Natural killer cell (primary cell): Measurements from ENCODE around the gene PARD3B. TPM values are rescaled to one million over a fixed set of nuclear protein-coding genes. Genes with fewer than 3 reads are reported as not detected.

Experiments
- ATAC-seq, 3 donors: fragments of 150-1000 bp in 2 of 3; fragments of 200-7000 bp in 1 of 3; cut with Tn5 transposase; 1 replicate in 1 of 3; 2 replicates in 2 of 3; pipeline ENCODE4 v1.10.0; 2021; ENCODE audit warnings: mild to moderate bottlenecking in 2 of 3, moderate library complexity in 2 of 3
- DNase-seq, 2 donors: peaks; one replicate each; pipeline versions ENCODE4 v3.0.0 to v3.0.0-alpha.2; 2013 to 2021; ENCODE audit warnings: mixed read lengths in 1 of 2
- H3K27ac ChIP-seq: one replicate; pipeline ENCODE4 v1.5.1; 2013; ENCODE audit warnings: mild to moderate bottlenecking, low read length
- H3K27me3 ChIP-seq: one replicate; pipeline ENCODE4 v1.6.1; 2013; ENCODE audit warnings: low read length; ENCODE audit not compliant: control insufficient read depth, insufficient read depth
- H3K36me3 ChIP-seq: one replicate; pipeline ENCODE4 v1.6.1; 2013; ENCODE audit warnings: low read length; ENCODE audit not compliant: control insufficient read depth, insufficient read depth
- H3K4me1 ChIP-seq: one replicate; pipeline ENCODE4 v1.6.1; 2013; ENCODE audit warnings: low read length; ENCODE audit not compliant: control insufficient read depth, insufficient read depth
- H3K4me3 ChIP-seq: one replicate; pipeline ENCODE4 v1.5.1; 2013; ENCODE audit warnings: low read length
- H3K9me3 ChIP-seq: one replicate; pipeline ENCODE4 v1.6.1; 2013; ENCODE audit warnings: low read length; ENCODE audit not compliant: control insufficient read depth, insufficient read depth
- H3K27ac Mint-ChIP-seq, 2 donors: one replicate each; pipeline ENCODE4 v1.8.0; 2022; ENCODE audit warnings: mild to moderate bottlenecking in 2 of 2, mixed read lengths in 2 of 2, moderate library complexity in 1 of 2
- H3K27me3 Mint-ChIP-seq, 2 donors: one replicate each; pipeline ENCODE4 v1.8.0; 2022; ENCODE audit warnings: low read depth in 2 of 2, mixed read lengths in 2 of 2
- H3K36me3 Mint-ChIP-seq: one replicate; pipeline ENCODE4 v1.8.0; 2022; ENCODE audit warnings: mixed read lengths
- H3K4me1 Mint-ChIP-seq, 2 donors: one replicate each; pipeline ENCODE4 v1.8.0; 2022; ENCODE audit warnings: mixed read lengths in 2 of 2
- H3K4me3 Mint-ChIP-seq: one replicate; pipeline ENCODE4 v1.8.0; 2022; ENCODE audit warnings: mild to moderate bottlenecking, moderate library complexity, mixed read lengths
- H3K9me3 Mint-ChIP-seq, 2 donors: one replicate each; pipeline ENCODE4 v1.8.0; 2022; ENCODE audit warnings: mixed read lengths in 2 of 2
- CTCF ChIP-seq: fragments of 200-600 bp; IDR thresholded peaks from one replicate; pipeline ENCODE4 v1.8.0; 2022; ENCODE audit warnings: antibody characterized with exemption
- WGBS: methylation state at CpG from one replicate; pipeline ENCODE4 v1.1.7; 2013; ENCODE audit warnings: missing lambda C conversion rate; ENCODE audit not compliant: insufficient coverage; 5-methylcytosine and 5-hydroxymethylcytosine counted together
- intact Hi-C: fragments of 100-400 bp; cut with micrococcal nuclease; formaldehyde crosslinking; loops from one replicate; pipeline ENCODE4 v1.14.2; 2022
- total RNA-seq, 4 donors: library from RNA; stranded (reverse); fragments of 120-200 nt in 1 of 4; gene quantifications; one replicate each; pipeline versions ENCODE4 v1.2.3 to v1.2.4, GENCODE V29; 2013 to 2022

Gene PARD3B
- total RNA-seq, 3 donors from 2014 or later (not counting 1 experiment from before 2014, with no cell fraction given), result 0.13 to 0.45 TPM; not detected in 1

- H3K9me3 Mint-ChIP-seq, result peaks cover 2 to 3% of the 10 kb centered on the region in 2 donors
- no peaks in the 10 kb centered on the region for H3K36me3 Mint-ChIP-seq
- Histone ChIP-seq H3K4me3 (no peak overlapping the region), H3K36me3 (no peaks in the 10 kb centered on the region), H3K27ac (no peak overlapping the region), H3K9me3 (no peaks in the 10 kb centered on the region), H3K27me3 (no peaks in the 10 kb centered on the region), H3K4me1 (no peaks in the 10 kb centered on the region)
- H3K4me3 Mint-ChIP-seq, result no peak overlapping the region
- ATAC-seq, result no peak
- no peak for TF ChIP-seq CTCF
- DNase-seq, result no peak
- WGBS, result 93% methylated on average over 2 of the region's 2 CpGs
- H3K4me1 Mint-ChIP-seq, result no peaks in the 10 kb centered on the region
- intact Hi-C loops, result no loop called here
- H3K27ac Mint-ChIP-seq, result no peak overlapping the region
- H3K27me3 Mint-ChIP-seq, result no peaks in the 10 kb centered on the region
Measured at GRCh38 chr2:204583773-204584172, 38.5 kb downstream of the PARD3B start.

GRCh38 chr2:204585930-204586329 is 40.7 kb downstream of the PARD3B start:
- no peaks in the 10 kb centered on the region for H3K36me3 ChIP-seq
- no peak for ATAC-seq
- H3K4me3 ChIP-seq, result no peak overlapping the region
- no peaks in the 10 kb centered on the region for H3K4me1 ChIP-seq
- no peaks in the 10 kb centered on the region for H3K27me3 ChIP-seq
- H3K9me3 Mint-ChIP-seq, result peaks cover 2 to 3% of the 10 kb centered on the region in 2 donors
- H3K27me3 Mint-ChIP-seq, result no peaks in the 10 kb centered on the region
- no peak overlapping the region for H3K27ac Mint-ChIP-seq
- H3K36me3 Mint-ChIP-seq, result no peaks in the 10 kb centered on the region
- 88% methylated on average over 1 of the region's 1 CpG for WGBS
- no peak for TF ChIP-seq CTCF
- intact Hi-C loops, result no loop called here
- no peak overlapping the region for H3K27ac ChIP-seq
- DNase-seq, result no peak
- no peaks in the 10 kb centered on the region for H3K4me1 Mint-ChIP-seq
- H3K9me3 ChIP-seq, result no peaks in the 10 kb centered on the region
- no peak overlapping the region for H3K4me3 Mint-ChIP-seq

- ATAC-seq, result no peak
- Mint-ChIP-seq H3K27ac (no peak overlapping the region), H3K4me1 (no peaks in the 10 kb centered on the region), H3K27me3 (no peaks in the 10 kb centered on the region), H3K36me3 (no peaks in the 10 kb centered on the region), H3K9me3 (peaks cover 2 to 3% of the 10 kb centered on the region in 2 donors), H3K4me3 (no peak overlapping the region)
- intact Hi-C loops, result no loop called here
- DNase-seq, result no peak
- Histone ChIP-seq H3K4me1 (no peaks in the 10 kb centered on the region), H3K36me3 (no peaks in the 10 kb centered on the region), H3K27me3 (no peaks in the 10 kb centered on the region), H3K9me3 (no peaks in the 10 kb centered on the region), H3K4me3 (no peak overlapping the region), H3K27ac (no peak overlapping the region)
- no peak for TF ChIP-seq CTCF
- WGBS, result 88% methylated on average over 6 of the region's 7 CpGs
Measured at GRCh38 chr2:204586444-204587180, 41.3 kb downstream of the PARD3B start.

- H3K27ac Mint-ChIP-seq, result no peak overlapping the region
- no peak overlapping the region for H3K4me3 Mint-ChIP-seq
- H3K4me1 Mint-ChIP-seq, result no peaks in the 10 kb centered on the region
- Histone ChIP-seq H3K27ac (no peak overlapping the region), H3K36me3 (no peaks in the 10 kb centered on the region), H3K4me3 (no peak overlapping the region), H3K4me1 (no peaks in the 10 kb centered on the region), H3K9me3 (no peaks in the 10 kb centered on the region), H3K27me3 (peaks cover 2% of the 10 kb centered on the region)
- 100% methylated on average over 2 of the region's 3 CpGs for WGBS
- H3K9me3 Mint-ChIP-seq, result peaks cover 2 to 3% of the 10 kb centered on the region in 2 donors
- no peak for ATAC-seq
- H3K27me3 Mint-ChIP-seq, result no peaks in the 10 kb centered on the region
- intact Hi-C loops, result no loop called here
- no peaks in the 10 kb centered on the region for H3K36me3 Mint-ChIP-seq
- DNase-seq, result no peak
- no peak for TF ChIP-seq CTCF
Measured at GRCh38 chr2:204590063-204590462, 44.8 kb downstream of the PARD3B start.
